ENCODE results near the gene NPR2.

The NPR2 gene

DNA sequence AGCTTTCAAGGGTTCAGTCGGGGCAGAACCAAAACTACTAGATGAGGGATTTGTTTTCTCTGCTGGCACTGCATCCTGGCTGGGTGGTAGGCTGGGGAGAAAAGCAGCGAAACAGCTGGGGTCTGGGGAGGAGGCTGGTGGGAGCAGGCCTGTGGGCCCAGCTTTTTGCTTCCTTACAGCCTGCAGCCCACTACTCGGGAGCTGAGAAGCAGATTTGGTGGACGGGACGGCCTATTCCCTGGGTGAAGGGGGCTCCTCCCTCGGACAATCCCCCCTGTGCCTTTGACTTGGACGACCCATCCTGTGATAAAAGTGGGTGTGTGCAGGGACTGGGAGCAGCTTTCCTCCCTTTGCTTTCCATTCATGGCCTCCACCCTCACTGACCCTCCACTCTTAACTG is 9.1 kb downstream of the NPR2 start:
- no peak for DNase-seq (ENCODE audit: low spot score)

DNA sequence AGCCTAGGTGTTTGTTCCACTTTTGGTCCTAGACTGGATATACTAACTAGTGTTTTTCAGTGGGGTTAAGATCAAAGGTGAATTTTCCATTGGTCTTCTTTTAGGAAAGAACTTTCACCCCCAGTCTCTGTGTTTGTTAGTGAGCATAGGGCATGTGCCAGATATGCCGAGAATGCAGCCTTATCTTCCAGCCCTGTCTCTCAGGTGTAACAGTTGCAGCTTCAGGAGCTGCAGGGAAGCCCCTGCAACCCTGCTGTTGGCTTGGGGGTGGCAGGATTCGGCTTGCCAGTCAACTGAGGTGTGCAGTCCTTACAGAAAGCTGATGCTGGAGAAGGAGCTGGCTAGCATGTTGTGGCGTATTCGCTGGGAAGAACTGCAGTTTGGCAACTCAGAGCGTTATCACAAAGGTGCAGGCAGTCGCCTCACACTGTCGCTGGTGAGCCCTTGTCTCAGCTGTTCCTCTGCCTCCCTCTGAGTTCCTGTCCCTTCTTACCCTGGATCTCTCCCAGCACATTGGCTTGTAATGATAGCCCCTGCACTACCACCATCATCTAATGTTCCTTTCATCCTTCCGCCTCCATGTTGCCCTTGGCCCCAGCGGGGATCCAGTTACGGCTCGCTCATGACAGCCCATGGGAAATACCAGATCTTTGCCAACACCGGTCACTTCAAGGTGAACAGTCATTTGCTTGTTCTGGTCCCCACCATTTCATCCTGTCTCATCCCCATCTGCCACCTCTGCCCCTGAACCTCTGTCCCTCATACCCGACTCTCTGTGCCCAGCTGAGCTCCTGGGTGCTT is 10.1 kb downstream of the NPR2 start:
- DNase-seq (ENCODE audit: low spot score) = no peak

DNA sequence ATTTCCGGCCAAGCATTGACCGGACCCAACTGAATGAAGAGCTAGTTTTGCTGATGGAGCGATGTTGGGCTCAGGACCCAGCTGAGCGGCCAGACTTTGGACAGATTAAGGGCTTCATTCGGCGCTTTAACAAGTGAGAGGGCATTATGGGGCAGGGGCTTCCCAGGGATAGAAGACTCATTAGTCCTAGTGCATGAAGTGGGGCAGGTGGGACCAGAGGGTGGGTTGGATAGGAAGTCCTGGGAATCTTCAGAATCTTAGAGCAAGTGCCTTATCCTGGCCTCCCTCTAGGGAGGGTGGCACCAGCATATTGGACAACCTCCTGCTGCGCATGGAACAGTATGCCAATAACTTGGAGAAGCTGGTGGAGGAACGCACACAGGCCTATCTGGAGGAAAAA is 14.7 kb downstream of the NPR2 start:
- DNase-seq (ENCODE audit: low spot score) = no peak

DNA sequence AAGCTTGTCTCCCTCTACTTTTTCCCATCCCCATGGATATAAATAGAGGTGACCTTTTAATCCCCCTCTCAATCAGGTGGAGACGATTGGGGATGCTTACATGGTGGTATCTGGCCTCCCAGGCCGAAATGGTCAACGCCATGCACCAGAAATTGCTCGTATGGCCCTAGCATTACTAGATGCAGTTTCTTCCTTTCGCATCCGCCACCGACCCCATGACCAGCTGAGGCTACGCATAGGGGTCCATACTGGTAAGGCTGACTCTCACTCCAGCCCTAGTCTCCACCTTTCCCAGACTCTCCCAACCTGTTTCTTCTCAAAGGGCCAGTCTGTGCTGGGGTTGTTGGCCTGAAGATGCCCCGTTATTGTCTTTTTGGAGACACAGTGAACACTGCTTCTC is 17.0 kb downstream of the NPR2 start:
- no peak for DNase-seq (ENCODE audit: low spot score)

DNA sequence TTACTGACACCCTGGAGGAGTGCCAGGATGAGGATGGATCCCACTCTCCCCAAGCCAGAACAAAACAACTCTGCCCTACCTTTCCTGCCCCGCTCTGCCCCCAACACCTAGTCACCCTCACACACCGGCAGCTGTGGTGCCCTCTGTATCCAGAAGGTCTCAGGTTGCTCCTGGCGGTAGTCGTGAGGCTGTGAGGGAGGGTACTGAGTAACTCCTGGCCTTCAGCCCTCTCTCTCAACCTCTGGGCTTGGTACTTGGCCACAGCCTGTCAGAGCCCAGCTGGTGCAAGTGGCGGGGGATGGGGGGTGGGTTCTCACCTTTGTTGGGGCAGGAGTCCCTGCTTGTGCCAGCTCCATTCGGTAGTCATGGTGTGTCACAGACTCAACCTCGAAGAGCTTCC is 18.7 kb downstream of the NPR2 start:
- no peak for DNase-seq (ENCODE audit: low spot score)

DNA sequence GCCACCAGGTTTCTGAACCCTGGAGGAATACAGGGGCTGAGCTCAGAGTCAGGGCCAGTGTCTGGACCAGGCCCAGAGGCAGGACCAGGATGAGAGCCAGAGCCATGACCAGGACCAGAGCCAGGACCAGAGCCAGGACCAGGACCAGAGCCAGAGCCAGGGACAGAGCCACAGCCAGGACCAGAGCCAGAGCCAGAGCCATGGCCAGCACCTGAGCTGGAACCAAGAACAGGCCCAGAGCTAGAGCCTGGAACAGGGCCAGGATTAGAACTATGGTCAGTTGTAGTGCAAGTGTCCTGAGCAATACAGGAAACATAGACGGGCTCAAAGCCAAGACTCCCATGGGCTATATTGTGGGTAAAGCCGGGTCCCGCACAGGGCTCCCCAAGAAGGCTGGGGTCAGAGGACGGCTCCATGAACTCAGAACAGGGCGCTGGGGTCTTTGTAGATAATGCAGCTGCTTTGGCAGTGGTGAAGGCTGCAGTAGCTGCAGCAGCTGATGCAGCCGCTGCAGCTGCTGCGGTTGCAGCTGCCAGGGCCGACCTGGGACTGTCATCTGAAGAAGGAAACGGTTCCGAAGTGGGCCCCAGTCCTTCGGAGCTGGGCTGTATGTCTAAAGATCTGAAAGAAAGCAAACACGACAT is 20.1 kb downstream of the NPR2 start:
- DNase-seq (ENCODE audit: low spot score) = peak; percentile 42

DNA sequence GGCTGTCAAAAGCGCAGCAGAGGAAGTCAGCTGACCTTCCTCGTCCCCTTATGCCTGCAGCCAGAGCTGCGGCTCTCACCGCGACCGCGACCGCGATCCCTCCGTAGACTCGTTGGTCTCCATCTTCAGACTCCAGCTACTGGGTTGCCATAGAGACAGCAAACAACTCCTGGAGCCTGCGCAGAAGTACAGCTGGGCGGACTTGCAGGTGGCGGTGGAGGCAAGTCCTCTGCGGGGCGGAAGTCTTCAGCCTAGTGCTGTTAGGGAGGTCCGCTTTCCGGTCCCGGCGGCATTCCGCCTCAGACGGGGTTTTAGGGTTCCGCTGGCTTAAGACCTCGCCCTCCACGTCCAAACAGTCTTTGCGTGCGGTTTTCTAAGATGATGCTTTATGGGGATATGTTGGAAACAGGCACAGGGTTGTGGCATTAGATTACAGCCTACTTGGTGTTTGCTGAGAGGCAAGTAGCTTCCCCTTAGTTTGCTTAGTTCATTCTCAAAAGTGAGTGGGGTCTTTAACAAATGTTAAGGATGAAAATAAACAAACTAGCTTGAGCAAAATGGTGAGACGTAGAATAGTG is 20.7 kb downstream of the NPR2 start, which contains the start of gene SPAG8:
Gene SPAG8 (minus strand): TSS at position 238 of the 578 bp plus-strand sequence. CDS start 115 bp downstream, at position 123.
- peak; percentile 95 for DNase-seq (ENCODE audit: low spot score)

DNA sequence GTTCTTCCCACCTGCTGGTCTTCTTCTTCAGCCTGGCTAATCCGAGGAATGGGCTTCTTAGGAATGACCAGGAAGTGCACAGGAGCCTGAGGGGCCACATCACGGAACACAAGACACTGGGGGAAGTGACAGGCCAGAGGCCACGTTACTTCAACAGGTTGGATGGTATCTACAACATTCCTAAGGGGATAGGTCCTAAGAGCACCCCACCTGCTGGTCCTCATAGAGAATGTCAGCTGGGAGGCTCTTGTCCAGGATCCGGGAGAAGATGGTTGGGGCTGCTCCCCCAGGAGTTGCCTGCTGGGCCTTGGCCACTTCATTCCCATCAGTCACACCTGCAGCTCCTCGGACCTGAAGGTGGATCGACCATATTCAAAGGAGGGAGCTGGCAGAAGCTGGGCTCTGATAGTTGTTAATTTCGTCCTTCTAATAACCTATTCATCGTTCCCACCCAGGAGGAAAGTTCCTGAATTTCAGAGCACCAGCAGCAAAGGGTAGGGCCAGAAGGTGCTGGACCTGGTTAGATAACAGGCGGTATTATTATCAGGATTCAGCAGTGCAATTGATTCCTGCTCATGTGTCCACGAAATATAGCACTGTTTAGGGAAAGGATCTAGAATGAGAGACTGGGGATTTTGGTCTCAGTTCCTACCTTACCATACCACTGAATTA is 22.2 kb downstream of the NPR2 start:
- DNase-seq (ENCODE audit: low spot score) = no peak

DNA sequence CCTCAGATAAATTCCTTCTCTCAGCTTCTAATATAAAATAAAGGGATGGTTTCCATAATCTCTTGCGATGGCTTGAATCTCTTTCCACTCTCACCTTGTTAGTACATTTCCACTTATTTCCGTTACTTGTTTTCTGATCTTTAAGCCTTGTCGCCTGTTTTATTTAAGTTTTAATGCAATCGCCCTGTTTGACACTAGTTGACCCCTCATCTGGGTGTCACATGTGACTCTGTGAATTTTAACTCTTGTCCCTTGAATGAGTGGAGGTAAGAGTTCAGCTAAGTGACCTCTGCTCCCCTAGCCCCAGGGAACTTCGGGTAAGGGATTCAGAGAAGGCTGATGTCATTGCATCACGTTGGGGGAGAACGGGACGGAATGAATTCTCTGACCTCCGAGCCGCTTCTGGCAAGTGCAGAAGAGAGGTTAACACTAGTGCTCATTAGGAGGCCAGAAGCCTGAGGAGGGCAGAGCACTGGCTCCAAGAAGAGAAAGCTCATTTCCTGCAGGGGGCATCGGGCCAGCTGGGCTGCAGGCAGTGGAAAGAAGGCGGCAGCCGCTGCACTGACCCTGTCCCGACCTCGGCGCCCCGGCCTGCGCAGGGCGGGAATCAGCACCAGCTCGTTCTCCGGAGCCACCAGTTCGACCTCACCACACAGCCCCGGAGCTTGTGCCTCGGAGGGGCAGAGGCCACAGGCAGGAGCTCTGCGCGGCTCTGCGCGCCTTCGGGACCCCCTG is 22.9 kb downstream of the NPR2 start:
- peak; percentile 65 for DNase-seq (ENCODE audit: low spot score)

DNA sequence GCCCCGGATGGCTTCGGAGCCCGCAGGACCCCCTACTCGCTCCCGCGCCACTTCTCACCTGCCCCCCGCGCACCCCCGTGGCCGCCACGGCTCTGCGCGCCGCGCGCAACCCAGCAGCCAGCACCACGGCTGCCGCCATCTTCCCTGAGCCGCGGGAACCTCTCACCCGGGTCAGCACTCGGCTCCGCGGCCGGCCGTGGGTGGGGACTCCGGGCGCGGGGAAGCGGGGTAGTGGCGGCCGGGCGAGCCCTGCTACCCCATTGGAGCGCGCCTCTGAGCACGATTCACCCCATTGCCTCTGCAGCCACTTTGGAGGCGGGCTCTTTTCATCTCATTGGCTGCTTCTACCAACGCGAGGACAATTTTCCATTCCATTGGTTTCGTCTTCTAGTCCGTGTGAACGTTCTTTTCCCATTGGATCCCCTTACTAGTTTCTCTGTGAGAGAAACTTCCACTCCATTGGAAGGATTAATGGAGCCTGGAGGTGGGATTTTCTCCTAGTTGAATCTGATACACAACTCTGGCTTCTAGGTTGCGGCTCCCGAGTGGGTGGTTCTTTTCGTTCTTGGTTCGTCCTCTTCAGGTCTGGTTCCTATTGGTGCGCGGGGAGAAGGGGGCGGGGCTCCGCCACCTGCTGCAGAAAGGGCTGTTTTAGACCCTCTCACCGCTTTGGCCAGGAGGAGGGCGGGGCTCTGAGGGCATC is 23.6 kb downstream of the NPR2 start, which contains the start of gene HINT2:
Gene HINT2 (minus strand): TSS at position 202 of the 703 bp plus-strand sequence. CDS start 63 bp downstream, at position 139.
- DNase-seq (ENCODE audit: low spot score) = peak; percentile 100

DNA sequence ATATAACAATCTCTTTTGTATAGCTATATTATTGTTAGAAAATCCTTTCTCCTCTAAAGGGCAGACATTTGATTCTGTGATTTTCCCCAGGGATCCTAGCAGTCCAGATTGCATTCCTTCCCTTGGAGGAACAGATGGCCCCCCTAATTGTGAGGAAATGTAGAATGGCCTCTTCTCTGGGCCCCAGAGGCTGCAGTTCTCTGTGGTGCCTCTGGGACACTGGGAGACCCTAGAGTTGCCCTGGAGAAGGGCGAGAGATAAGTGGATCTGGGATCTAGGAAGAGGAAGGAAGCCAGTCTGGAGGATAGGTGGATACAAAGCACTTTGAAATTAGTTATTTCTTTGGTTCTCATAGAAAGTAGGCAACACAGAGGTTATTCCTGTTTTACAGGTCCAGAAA is 25.3 kb downstream of the NPR2 start:
- DNase-seq (ENCODE audit: low spot score) = no peak

DNA sequence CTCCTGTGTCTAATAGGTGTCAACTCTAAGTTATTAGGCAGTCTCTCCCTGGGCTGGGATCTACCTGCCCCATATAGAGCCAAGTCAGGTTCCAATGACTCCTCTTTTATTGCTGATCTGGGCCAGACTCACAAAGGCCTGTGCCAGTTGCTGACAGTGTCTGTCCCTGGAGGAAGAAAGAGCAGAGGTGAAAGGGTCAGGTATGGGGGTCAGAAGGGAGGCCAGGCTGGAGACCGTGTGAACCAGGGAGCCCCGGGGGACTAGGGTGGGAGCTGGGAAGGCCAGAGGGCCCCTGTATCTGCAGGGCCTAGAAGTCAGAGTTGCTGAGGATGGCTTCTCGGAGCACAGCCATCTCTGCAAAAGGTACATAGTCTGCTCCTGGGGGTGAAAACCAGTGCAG is 26.9 kb downstream of the NPR2 start:
- no peak for DNase-seq (ENCODE audit: low spot score)

DNA sequence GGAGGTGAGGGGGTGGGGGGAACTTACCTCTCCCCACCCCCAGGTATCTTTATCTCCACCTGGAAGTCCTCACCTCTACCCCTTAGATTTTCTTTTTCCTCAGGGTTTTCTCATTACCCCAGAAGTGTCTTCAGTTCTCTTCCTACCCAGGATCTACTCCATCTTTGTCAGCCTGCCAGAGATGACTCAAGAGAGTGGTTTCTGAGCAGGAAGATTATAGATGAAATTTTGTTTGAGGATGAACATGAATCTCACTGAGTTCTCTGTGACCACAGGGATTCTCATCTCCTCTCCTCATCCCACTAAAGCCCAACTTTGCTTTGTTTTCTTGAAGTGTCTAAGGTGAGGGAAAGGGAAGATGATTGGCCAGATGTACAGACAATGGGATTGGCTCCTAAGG is 28.7 kb downstream of the NPR2 start:
- DNase-seq (ENCODE audit: low spot score) = no peak

DNA sequence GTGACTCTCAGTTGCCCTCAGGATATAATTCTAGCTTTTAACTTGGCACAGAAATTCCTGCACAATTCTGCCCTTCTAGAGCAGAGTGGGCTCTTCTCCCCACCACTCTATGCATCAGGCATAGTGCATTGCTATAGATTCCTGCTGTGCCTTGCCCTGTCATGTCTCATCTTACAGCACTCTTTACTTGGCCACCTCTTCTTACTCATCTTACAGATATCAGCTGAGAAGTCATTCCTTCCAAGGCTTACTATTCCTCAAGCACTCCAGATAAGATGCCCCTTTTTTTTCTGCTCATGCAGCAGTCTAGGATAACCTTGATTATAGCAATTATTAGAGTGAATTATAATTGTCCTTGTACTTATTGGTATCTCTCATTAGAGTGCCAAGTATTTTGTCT is 31.5 kb downstream of the NPR2 start:
- no peak for DNase-seq (ENCODE audit: low spot score)

DNA sequence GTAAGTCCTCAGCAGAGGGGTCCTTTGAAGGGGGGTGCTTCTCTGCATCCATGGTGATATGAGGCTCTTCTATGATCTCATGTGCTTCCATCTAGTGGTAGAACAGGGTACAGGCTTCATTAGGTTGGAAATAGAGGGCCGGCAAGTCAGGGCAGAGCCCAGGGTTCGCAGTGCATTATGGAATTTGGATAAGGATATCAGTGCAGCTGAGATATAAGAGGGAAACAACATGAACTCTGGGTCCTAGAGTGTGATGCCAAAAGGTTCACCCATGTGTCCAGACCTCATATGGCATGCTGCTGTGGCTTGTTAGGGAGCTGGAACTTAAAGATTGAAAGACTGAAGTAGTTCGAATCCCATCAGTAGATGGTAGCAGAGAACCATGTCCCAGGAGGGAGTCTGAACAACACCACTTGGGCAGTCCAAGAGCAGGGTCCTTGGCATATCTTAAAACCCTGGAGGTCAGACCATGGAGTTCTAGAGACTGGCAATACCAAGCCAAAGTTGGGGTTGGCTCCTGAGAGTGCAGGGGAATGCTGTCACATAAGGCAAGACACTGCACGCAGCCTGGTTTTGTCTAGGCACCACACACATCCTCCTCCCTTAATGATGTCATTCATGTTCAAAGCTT is 34.8 kb downstream of the NPR2 start:
- peak; percentile 62 for DNase-seq (ENCODE audit: low spot score)

DNA sequence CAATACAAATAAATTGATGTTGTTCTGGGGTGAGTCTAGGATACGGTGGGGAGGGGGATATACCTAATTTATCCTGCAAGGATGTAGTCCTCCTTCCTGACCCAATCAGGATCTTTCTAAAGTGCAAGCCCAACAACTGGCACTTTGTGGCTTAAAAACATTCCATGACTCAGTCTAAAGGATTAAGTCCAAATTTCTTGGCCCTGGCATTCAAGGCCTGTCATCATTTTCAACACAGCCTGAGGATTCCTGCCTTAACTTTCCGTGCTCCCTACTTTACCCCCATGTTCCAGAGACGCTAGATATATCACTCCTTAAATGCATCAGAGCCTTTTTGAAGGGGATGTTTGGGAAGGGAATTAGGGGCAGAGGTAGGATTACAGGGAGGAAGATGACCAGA is 36.1 kb downstream of the NPR2 start:
- DNase-seq (ENCODE audit: low spot score) = no peak

DNA sequence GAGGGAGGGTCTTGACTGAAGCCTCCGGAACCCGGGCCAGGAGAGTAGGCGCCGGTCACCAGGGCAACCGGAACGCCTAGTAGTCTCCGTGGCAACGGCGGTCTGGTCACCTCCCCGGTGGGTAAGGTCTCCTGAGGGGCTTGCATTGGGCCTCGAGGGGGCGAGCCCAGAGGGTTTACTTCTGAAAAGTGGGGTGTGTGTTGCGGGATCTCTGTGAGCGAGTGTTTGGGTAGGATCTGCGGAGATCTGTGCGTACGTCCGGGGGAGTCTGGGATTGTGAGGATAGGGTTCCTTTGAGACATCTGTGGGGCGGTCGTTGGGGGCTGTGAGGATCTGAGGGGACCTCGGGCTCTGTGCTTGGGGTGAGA is 37.3 kb downstream of the NPR2 start, which contains the start of gene FAM221B:
Gene FAM221B (minus strand): TSS at position 17 of the 368 bp plus-strand sequence. CDS start 2,571 bp downstream, outside the sequence.
- DNase-seq (ENCODE audit: low spot score) = no peak

DNA sequence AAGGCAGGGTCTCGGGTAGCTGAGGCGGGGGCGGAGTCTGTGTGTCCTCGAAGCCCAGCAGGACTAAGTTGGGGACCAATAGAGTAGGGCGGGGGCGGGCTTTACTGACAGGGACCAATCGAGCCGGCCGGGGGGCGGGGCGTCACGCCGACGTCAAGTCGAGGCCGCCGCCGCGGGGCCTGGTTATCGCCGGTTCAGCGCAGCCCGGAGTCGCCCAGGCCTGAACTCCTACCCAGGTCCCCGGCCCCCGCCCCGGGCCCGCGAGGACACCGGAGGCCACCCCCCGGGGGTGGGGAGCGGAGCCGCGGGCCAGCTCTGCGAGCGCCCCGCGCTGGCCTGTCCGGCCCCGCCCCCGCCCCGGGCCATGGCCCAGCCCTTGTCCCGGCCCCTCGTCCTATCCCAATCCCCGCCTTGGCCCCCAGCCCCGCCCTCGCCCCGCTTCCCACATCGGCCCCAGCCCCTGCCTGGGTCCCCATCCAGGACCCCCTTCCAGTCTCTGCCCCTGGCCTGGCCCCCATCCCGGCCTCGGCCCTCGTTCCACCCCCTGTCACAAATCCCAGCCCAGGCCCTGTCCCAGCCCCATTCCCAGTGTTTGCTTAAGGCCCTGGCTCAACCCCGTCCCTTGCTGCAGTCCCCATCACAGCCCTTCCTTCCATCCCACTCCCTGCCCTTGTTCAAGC is 37.8 kb downstream of the NPR2 start, which contains the start of gene TMEM8B:
Gene TMEM8B (plus strand): TSS at position 145 of the 680 bp plus-strand sequence. CDS start 220 bp downstream, at position 365.
- peak; percentile 90 for DNase-seq (ENCODE audit: low spot score)

DNA sequence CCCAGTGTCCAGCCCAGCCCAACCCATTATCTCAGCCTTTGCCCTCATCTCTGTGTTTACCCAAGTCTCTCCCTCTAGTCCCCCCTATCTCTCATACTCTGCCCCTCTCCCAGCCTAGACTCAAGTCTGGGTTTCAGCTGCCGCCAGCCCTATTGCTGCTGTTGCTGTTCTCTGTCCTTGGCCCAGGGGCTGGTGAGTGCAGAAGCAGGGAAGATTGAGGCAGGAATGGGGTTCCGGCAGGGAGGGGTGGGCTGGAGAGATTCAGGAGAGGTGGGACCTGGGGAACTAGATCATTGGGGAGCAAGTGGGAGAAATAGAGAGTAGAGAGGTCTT is 38.3 kb downstream of the NPR2 start:
- no peak for DNase-seq (ENCODE audit: low spot score)

DNA sequence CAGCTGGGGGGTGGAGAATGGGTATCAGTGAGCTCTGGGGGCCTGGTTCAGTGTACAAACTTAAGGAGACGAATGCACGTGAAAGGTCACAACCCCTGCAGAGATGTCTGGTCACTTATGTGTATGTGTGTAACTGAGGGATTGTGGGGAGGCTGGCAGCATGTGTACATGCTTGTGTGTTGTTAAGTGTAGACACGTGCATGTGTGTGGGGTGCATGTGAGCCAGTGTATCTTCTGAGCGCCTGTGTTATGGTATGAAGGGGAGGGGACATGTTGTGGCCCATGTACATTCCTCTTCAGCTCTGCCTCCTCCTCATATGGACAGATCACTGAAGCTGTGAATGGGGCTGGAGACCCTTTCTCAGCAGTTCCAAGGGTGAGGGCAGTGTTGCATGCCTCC is 39.6 kb downstream of the NPR2 start:
- DNase-seq (ENCODE audit: low spot score) = no peak
